ENCODE data around the gene COG5. TPM values are rescaled to one million over a fixed set of nuclear protein-coding genes. Genes with fewer than 3 reads are reported as not detected.

Gene COG5
- total and polyA plus RNA-seq, 2 of the 4 experiments (the other 2 are of a cell fraction) = 18.5 to 27.4 TPM

DNA sequence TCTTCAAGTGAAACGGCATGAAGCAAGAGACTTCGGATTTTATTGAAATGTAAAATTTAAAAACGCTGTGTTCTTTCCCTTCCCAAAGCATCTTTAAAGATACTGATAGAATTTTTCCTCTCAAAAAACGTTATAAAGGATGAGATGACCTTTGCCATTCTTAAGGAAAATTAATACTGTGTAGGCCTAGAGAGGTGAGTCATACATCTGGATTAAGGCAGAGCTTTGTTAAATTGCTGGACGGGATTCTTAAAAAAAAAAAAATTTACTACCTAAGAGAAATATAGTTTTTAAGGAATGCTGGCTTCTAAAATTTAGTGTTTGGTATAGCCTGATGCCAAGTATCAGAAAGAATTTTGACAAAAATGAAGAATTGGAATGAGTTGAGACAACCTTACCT, 401.2 kb downstream of the COG5 start:
- H4K20me1 ChIP-seq (ENCODE audit: insufficient read depth, low read length) = no peaks in the 10 kb centered on the region
- no peak overlapping the region for H3K4ac ChIP-seq (ENCODE audit: low read depth, low read length)
- TF ChIP-seq MAZ (IDR thresholded peaks at IDR 0.05; ENCODE audit: borderline replicate concordance, low read depth, low read length) (no peak), FOS (IDR thresholded peaks at IDR 0.05; ENCODE audit: low read depth, low read length) (peak; percentile 16; the same call in 1 of the 2 replicates)
- H4K5ac ChIP-seq (ENCODE audit: low read depth, low read length) = no peak overlapping the region
- H3K4me1 ChIP-seq (ENCODE audit: control insufficient read depth, insufficient read depth, low read length) = no peaks in the 10 kb centered on the region
- intact Hi-C loops (cut with micrococcal nuclease) = no loop called here
- dilution Hi-C loops (cut with HindIII; ENCODE audit: low sequenced_read_pairs, unreplicated experiment) = no loop called here
- no peaks in the 10 kb centered on the region for H3K9me1 ChIP-seq (ENCODE audit: insufficient read depth, low read length)
- no peak overlapping the region for H3K23ac ChIP-seq (ENCODE audit: low read depth, low read length)
- BruUV-seq (replicated peaks) = no TSS peak
- peak; percentile 32 for DNase-seq
- H4K91ac ChIP-seq (ENCODE audit: insufficient read depth, low read depth, low read length) = no peak overlapping the region
- H4K8ac ChIP-seq (ENCODE audit: low read depth in 2 of 2, low read length in 2 of 2) = no peak overlapping the region
- no peak overlapping the region for H2AK9ac ChIP-seq (replicated peaks; ENCODE audit: low read depth, low read length, poor library complexity)
- H3K14ac ChIP-seq (replicated peaks; ENCODE audit: low read depth, low read length) = no peak overlapping the region
- H2BK5ac ChIP-seq (ENCODE audit: low read depth, low read length, poor library complexity, severe bottlenecking) = no peak overlapping the region
- H3K9me3 ChIP-seq (ENCODE audit: control insufficient read depth, insufficient read depth, low read length) = no peaks in the 10 kb centered on the region
- no peak overlapping the region for H3K56ac ChIP-seq (ENCODE audit: extremely low read depth, insufficient read depth, low read length)
- no peaks in the 10 kb centered on the region for H3K36me3 ChIP-seq (ENCODE audit: control insufficient read depth, insufficient read depth, low read length)
- no peak overlapping the region for H3K4me2 ChIP-seq (ENCODE audit: low read depth, low read length)
- no peaks in the 10 kb centered on the region for H3K79me1 ChIP-seq (ENCODE audit: low read depth in 1 of 2, low read length in 2 of 2)
- POLR2A ChIA-PET (ENCODE audit: unreplicated experiment) = interaction anchor here (0.6 to 0.7 kb wide), 2 partner anchors 12 to 1088 kb away, joined by 4 to 6 read pairs; no protein-coding TSS in a partner anchor
- H2BK20ac ChIP-seq (ENCODE audit: low read depth, low read length) = no peak overlapping the region
- H2AK5ac ChIP-seq (ENCODE audit: low read depth, low read length) = no peak overlapping the region
- no peak for ATAC-seq (ENCODE audit: low read depth)
- H2BK15ac ChIP-seq (ENCODE audit: low read depth, low read length) = no peak overlapping the region
- in situ Hi-C loops (cut with MboI; ENCODE audit: low sequenced_read_pairs) = no loop called here
- no peak overlapping the region for H2AFZ ChIP-seq (replicated peaks; ENCODE audit: low read length, poor library complexity)
- CTCF ChIA-PET = no interaction called here
- H3K27ac ChIP-seq (ENCODE audit: insufficient read depth, low read length) = no peak overlapping the region
- H3K27me3 ChIP-seq (ENCODE audit: control insufficient read depth, insufficient read depth, low read length) = no peaks in the 10 kb centered on the region
- no peak overlapping the region for H3K9ac ChIP-seq (ENCODE audit: low read depth, low read length)
- H2BK120ac ChIP-seq (ENCODE audit: low read depth, low read length) = no peak overlapping the region
- H3K18ac ChIP-seq (ENCODE audit: low read depth, low read length) = no peak overlapping the region; the same call in 1 of the 2 replicates
- no peak overlapping the region for H3K4me3 ChIP-seq (ENCODE audit: insufficient read depth, low read depth, low read length)
- WGBS, 2 experiments (ENCODE audit: extremely low coverage in 2 of 2, insufficient read length in 1 of 2) = no CpG with 5 or more reads among the region's 5 CpGs

Measured in IMR-90 (cell line).